SK-N-MC (cell line): ENCODE measurements around the gene C1orf116.

Experiments used
- EZH2 ChIP-seq: fragments of 200-600 bp; sonication (generic); IDR thresholded peaks from one replicate; pipeline ENCODE4 v1.6.1; 2017; ENCODE audit warnings: antibody characterized with exemption
- POLR2AphosphoS5 ChIP-seq: IDR thresholded peaks from 2 replicates; pipeline ENCODE4 v1.6.1; 2012; ENCODE audit warnings: mild to moderate bottlenecking, low read depth, low read length, borderline replicate concordance

GRCh38 chr1:207040181-207040533 lies 7.6 kb upstream of the C1orf116 start:
- no peak for TF ChIP-seq POLR2AphosphoS5
- TF ChIP-seq EZH2 = no peak
